Retinal pigment epithelial cell (primary cell): Measurements from ENCODE around the gene LCN2.
A peak's percentile ranks its signal among the peaks of the same experiment; 100 is the strongest.

ENCODE experiments used
- DNase-seq: peaks from one replicate; pipeline ENCODE4 v3.0.0-alpha.2; 2010; ENCODE audit warnings: low read depth
- H3K4me3 ChIP-seq: 2 replicates; pipeline ENCODE4 v1.5.1; 2011; ENCODE audit warnings: mild to moderate bottlenecking, low read length, control low read depth, moderate library complexity
- TF ChIP-seq, protein P1 (sequence below): conservative IDR thresholded peaks from 2 replicates; pipeline ENCODE4 v1.5.1; 2011; ENCODE audit warnings: low read depth, low read length, control low read depth, inconsistent platforms

Gene LCN2

DNA sequence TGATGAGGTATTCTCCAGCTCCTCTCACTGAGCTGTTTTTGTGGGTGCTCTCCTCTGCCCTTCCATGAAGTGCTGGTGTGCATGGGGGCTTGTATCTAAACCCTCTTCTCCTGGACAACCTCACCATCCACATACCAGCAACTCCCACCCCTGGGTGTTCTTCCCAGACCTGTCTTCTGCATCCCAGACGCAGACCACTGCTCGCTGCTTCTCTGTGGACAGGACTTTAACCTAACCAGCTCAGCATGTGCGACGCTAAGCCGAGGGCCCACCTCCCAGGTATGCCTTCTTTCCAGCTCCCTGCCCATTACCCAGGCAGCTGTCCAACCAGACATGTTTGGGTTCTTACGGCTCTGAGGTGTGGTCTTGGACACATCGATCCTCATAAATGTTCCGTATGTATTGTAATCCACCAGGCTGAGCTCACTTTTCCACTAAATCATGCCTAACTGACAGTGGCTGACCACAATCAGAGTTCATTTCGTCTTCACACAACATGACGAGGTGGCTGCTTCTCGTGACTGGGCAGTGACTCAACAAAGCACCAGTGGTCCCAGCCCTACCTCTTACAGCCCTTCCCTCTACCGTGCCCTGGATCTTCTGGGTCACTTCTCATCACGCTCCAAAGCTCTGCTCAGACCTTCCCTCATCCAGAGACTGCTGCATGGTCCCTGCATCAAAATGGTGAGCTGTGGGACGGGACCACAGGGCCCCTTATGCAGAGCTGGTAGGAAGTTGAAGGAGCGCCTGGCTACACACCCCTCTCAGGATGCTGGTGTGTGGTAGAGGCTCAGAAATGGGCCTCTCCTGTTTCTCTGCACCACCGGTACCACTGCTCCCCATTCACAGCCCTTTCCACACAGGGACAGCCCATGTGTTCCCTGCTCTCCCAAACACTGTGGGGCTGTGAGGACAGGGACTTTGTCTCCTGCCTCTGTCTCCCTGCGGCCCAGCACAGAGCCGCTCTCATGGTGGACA is 12.1 kb upstream of the LCN2 start:
- peak; percentile 59 for DNase-seq
- H3K4me3 ChIP-seq = no peak overlapping the region
- TF ChIP-seq, protein P1, sequence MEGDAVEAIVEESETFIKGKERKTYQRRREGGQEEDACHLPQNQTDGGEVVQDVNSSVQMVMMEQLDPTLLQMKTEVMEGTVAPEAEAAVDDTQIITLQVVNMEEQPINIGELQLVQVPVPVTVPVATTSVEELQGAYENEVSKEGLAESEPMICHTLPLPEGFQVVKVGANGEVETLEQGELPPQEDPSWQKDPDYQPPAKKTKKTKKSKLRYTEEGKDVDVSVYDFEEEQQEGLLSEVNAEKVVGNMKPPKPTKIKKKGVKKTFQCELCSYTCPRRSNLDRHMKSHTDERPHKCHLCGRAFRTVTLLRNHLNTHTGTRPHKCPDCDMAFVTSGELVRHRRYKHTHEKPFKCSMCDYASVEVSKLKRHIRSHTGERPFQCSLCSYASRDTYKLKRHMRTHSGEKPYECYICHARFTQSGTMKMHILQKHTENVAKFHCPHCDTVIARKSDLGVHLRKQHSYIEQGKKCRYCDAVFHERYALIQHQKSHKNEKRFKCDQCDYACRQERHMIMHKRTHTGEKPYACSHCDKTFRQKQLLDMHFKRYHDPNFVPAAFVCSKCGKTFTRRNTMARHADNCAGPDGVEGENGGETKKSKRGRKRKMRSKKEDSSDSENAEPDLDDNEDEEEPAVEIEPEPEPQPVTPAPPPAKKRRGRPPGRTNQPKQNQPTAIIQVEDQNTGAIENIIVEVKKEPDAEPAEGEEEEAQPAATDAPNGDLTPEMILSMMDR = no peak

DNA sequence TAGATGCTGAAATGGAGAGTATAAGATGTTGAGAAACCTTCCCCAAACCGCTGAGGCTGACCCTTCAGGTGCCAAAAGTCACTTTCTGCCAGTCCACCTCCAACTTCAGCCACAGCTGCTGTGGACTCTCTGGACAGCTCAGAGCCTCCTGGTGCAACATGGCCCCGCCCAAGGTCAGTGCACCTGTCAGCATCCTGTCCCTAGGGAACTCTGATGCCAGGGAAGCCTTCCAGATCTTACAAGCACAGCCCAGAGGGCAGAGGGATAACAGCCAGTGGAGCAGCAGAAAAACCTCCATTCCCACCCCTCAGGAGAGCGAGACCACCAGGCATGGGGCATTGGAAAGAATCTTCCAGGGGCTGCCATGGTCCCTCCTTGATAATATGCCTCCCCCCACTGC is 11.3 kb upstream of the LCN2 start:
- no peak overlapping the region for H3K4me3 ChIP-seq
- TF ChIP-seq, protein P1 = no peak
- DNase-seq = no peak

DNA sequence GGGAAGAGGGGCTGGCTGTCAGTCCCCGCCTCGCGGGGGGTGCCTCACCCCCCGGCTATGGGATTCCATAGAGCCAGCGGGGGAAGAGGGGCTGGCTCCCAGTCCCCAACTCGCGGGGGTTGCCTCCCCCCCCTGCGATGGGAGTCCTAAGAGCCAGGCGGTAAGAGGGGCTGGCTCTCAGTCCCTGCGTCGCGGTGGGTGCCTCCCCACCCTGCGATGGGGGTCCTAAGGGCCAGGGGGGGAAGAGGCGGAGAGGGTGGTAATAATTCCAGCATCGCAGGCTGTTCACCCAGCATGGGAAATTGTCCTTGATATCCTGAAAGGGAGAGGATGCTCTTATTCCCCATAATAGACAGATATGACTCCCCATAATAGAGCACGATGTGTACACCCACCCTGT is 9.6 kb upstream of the LCN2 start:
- H3K4me3 ChIP-seq = no peak overlapping the region
- TF ChIP-seq, protein P1 = no peak
- no peak for DNase-seq

DNA sequence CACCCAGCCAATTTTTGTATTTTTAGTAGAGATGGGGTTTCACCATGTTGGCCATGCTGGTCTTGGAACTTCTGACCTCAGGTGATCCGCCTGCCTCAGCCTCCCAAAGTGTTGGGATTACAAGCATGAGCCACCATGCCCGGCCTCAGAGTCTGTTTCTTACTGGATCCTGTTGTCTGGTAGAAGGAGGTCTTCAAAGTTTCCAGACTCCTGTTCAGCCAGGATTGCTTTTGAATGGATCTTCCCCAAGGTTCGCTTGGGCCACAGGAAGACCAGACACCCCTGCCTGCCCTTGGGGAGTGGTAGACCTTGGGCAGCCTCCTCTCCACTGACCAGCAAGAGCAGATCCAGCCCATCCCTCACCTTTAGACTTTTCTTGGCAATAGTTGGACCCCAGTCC is 7.6 kb upstream of the LCN2 start:
- DNase-seq = no peak
- H3K4me3 ChIP-seq = no peak overlapping the region
- TF ChIP-seq, protein P1 = no peak

DNA sequence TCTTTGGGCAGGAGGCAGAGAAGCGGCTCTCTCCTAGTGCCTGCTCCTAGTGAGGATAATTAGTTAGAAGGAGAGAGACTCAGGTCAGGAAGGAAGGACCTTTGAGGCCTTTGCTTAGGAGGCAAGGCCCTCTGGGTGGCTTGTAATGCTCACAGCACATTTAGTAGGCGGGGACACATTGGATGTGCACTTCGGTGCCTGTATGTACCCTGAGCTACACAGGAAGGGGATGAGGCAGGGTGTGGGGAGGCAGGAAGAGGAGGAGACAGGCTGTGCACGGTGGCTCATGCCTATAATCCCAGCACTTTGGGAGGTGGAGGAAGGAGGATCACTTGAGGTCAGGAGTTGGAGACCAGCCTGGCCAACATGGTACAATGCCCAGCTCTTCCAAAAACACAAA is 7.2 kb upstream of the LCN2 start:
- TF ChIP-seq, protein P1 = no peak
- H3K4me3 ChIP-seq = no peak overlapping the region
- DNase-seq = no peak

DNA sequence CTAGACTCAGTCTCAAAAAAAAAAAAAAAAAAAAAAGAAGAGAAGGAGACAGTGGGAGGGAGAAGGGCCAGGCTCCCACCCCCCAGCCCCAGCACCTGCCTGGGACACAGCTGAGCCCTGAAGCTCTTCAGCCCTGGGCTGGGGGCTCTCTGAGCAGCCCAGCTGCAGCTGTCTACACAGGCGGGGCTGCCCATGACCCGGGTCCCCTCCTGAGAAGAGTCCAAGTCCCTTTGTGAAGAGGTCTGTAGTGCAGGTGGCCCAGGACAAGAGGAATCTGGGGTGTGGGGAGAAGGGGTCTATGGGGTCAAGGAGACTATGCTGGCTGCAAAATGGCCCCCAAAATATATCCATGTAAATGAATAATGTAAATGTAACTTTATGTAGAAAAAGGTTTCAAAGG is 6.7 kb upstream of the LCN2 start:
- H3K4me3 ChIP-seq = no peak overlapping the region
- TF ChIP-seq, protein P1 = no peak
- DNase-seq = no peak
